ENCODE results near the gene TAGAP.

- TF ChIP-seq JUN (IDR thresholded peaks at IDR 0.05; ENCODE audit: low read depth, low read length) (no peak), MAX (IDR thresholded peaks at IDR 0.05) (no peak), TAF7 (optimal IDR thresholded peaks at IDR 0.05; ENCODE audit: borderline replicate concordance, low read depth, low read length) (no peak)
Measured at GRCh38 chr6:159013229-159013628, 31.6 kb downstream of the TAGAP start.
